ENCODE results near the gene ARGLU1.
"Not testable (repeated sequence)": the region's sequence is repeated elsewhere in the genome, so short reads cannot be mapped to it uniquely, and the experiment has no call there.

The ARGLU1 gene

DNA sequence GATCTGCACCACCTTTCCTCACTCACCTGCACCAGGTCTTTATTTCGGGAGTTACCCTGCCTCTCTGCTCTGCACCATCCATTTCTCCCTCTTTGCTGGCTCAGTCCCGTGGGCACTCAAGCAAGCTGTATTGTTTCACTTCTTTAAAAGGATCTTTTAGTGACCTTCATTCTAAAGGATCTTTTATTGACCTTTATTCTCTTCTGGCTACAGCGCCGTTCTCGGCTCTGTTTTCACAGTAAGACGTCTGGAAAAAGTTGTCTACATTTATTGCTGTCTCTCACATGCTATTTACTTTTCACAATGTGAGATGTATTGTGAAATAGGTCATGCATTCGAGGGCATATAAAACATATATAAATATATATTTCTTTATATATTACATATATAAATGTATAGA, 35.6 kb upstream of the ARGLU1 start:
- no peaks in the 10 kb centered on the region for H3K9me3 ChIP-seq (ENCODE audit: control insufficient read depth, insufficient read depth, low read length)
- no peak overlapping the region for H3K4me3 ChIP-seq (ENCODE audit: low read length)
- H3K79me2 ChIP-seq (ENCODE audit: control insufficient read depth, low read length), result no peaks in the 10 kb centered on the region
- H3K36me3 ChIP-seq (ENCODE audit: control insufficient read depth, low read length), result no peaks in the 10 kb centered on the region
- no peaks in the 10 kb centered on the region for H3K4me1 ChIP-seq (ENCODE audit: control insufficient read depth, low read length)
- no peak overlapping the region for H3K4me2 ChIP-seq (ENCODE audit: low read length)
- H3F3A ChIP-seq (ENCODE audit: control insufficient read depth, insufficient read depth), result no peaks in the 10 kb centered on the region
- no peaks in the 10 kb centered on the region for H3K27me3 ChIP-seq (ENCODE audit: control insufficient read depth, low read length)
- TF ChIP-seq EZH2phosphoT487 (IDR thresholded peaks at IDR 0.05; ENCODE audit: borderline replicate concordance, low read length), result no peak
- TF ChIP-seq, protein P1, sequence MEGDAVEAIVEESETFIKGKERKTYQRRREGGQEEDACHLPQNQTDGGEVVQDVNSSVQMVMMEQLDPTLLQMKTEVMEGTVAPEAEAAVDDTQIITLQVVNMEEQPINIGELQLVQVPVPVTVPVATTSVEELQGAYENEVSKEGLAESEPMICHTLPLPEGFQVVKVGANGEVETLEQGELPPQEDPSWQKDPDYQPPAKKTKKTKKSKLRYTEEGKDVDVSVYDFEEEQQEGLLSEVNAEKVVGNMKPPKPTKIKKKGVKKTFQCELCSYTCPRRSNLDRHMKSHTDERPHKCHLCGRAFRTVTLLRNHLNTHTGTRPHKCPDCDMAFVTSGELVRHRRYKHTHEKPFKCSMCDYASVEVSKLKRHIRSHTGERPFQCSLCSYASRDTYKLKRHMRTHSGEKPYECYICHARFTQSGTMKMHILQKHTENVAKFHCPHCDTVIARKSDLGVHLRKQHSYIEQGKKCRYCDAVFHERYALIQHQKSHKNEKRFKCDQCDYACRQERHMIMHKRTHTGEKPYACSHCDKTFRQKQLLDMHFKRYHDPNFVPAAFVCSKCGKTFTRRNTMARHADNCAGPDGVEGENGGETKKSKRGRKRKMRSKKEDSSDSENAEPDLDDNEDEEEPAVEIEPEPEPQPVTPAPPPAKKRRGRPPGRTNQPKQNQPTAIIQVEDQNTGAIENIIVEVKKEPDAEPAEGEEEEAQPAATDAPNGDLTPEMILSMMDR (IDR thresholded peaks at IDR 0.05; ENCODE audit: low read depth, low read length, poor library complexity, severe bottlenecking), result no peak
- no peak overlapping the region for H3K27ac ChIP-seq (ENCODE audit: low read depth, low read length)
- no peaks in the 10 kb centered on the region for H4K20me1 ChIP-seq (ENCODE audit: control insufficient read depth, insufficient read depth, low read depth, low read length)
- H3K9me2 ChIP-seq (replicated peaks; ENCODE audit: control insufficient read depth, low read length), result no peaks in the 10 kb centered on the region

DNA sequence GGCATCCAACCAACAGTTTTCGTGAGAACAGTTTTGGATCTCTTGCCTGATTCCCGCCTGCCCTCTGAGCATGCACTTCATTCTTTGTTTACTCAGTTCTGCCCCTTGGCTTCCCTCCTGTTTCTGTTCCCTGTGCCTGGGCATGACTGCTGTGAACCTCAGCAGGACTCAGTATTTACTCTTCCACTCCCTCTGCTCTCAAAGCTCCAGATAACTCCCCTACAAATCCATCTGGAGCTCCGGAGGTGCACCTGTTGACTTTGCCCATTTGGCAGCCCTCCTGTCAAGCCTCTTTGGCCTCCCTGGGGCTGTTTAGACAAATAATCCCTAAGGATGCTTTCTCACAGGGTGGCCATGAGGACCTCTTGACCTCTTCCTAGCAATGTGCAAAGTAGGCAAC, 34.2 kb upstream of the ARGLU1 start:
- Histone ChIP-seq H3F3A (ENCODE audit: control insufficient read depth, insufficient read depth) (no peaks in the 10 kb centered on the region), H3K36me3 (ENCODE audit: control insufficient read depth, low read length) (no peaks in the 10 kb centered on the region), H3K9me3 (ENCODE audit: control insufficient read depth, insufficient read depth, low read length) (no peaks in the 10 kb centered on the region), H3K27me3 (ENCODE audit: control insufficient read depth, low read length) (no peaks in the 10 kb centered on the region), H3K4me3 (ENCODE audit: low read length) (no peak overlapping the region), H3K9me2 (replicated peaks; ENCODE audit: control insufficient read depth, low read length) (no peaks in the 10 kb centered on the region), H3K79me2 (ENCODE audit: control insufficient read depth, low read length) (no peaks in the 10 kb centered on the region), H4K20me1 (ENCODE audit: control insufficient read depth, insufficient read depth, low read depth, low read length) (no peaks in the 10 kb centered on the region), H3K4me2 (ENCODE audit: low read length) (no peak overlapping the region), H3K4me1 (ENCODE audit: control insufficient read depth, low read length) (no peaks in the 10 kb centered on the region), H3K27ac (ENCODE audit: low read depth, low read length) (no peak overlapping the region)
- TF ChIP-seq EZH2phosphoT487 (IDR thresholded peaks at IDR 0.05; ENCODE audit: borderline replicate concordance, low read length), result no peak
- TF ChIP-seq, protein P1 (IDR thresholded peaks at IDR 0.05; ENCODE audit: low read depth, low read length, poor library complexity, severe bottlenecking), result no peak

DNA sequence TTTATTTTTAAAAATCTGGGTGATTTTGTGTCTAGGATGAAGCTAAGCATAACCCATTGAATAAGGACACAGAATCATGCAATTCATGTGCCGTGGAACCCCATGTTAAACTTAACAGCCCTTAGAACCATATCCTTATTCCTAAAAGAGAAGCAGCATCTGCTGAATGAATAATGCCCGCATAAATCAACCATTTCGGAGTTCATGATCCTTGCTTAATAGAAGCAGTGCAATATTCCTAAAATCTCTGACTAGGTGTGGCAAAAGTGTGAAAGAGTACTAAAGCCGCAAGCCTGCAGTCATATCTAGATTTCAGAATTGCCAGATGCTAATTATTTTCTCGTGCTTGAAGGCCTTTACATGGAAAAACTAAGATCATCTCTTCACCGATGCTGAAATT, 33.6 kb upstream of the ARGLU1 start:
- Histone ChIP-seq H3K4me1 (ENCODE audit: control insufficient read depth, low read length) (no peaks in the 10 kb centered on the region), H3K4me2 (ENCODE audit: low read length) (no peak overlapping the region), H3K36me3 (ENCODE audit: control insufficient read depth, low read length) (no peaks in the 10 kb centered on the region), H3K9me3 (ENCODE audit: control insufficient read depth, insufficient read depth, low read length) (no peaks in the 10 kb centered on the region), H3K27ac (ENCODE audit: low read depth, low read length) (no peak overlapping the region), H3F3A (ENCODE audit: control insufficient read depth, insufficient read depth) (no peaks in the 10 kb centered on the region), H3K9me2 (replicated peaks; ENCODE audit: control insufficient read depth, low read length) (no peaks in the 10 kb centered on the region), H4K20me1 (ENCODE audit: control insufficient read depth, insufficient read depth, low read depth, low read length) (no peaks in the 10 kb centered on the region), H3K79me2 (ENCODE audit: control insufficient read depth, low read length) (no peaks in the 10 kb centered on the region), H3K27me3 (ENCODE audit: control insufficient read depth, low read length) (no peaks in the 10 kb centered on the region), H3K4me3 (ENCODE audit: low read length) (no peak overlapping the region)
- TF ChIP-seq, protein P1 (IDR thresholded peaks at IDR 0.05; ENCODE audit: low read depth, low read length, poor library complexity, severe bottlenecking), result no peak
- TF ChIP-seq EZH2phosphoT487 (IDR thresholded peaks at IDR 0.05; ENCODE audit: borderline replicate concordance, low read length), result no peak

DNA sequence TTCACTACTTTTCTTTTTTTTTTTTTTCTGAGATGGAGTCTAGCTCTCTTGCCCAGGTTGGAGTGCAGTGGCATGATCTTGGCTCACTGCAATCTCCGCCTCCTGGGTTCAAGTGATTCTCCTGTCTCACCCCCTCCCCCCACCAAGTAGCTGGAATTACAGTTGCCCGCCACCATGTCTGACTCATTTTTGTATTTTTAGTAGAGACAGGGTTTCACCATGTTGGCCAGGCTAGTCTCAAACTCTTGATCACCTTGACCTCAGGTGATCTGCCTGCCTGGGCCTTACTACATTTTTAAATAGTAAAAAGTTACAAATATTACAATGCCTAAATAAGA, 32.8 kb upstream of the ARGLU1 start:
- not testable (repeated sequence) for H3K4me3 ChIP-seq (ENCODE audit: low read length); H3K4me1 ChIP-seq (ENCODE audit: control insufficient read depth, low read length); H3K36me3 ChIP-seq (ENCODE audit: control insufficient read depth, low read length); H3K9me2 ChIP-seq (replicated peaks; ENCODE audit: control insufficient read depth, low read length); H3K27me3 ChIP-seq (ENCODE audit: control insufficient read depth, low read length); H3F3A ChIP-seq (ENCODE audit: control insufficient read depth, insufficient read depth); H3K9me3 ChIP-seq (ENCODE audit: control insufficient read depth, insufficient read depth, low read length); H3K4me2 ChIP-seq (ENCODE audit: low read length); H4K20me1 ChIP-seq (ENCODE audit: control insufficient read depth, insufficient read depth, low read depth, low read length); H3K79me2 ChIP-seq (ENCODE audit: control insufficient read depth, low read length); H3K27ac ChIP-seq (ENCODE audit: low read depth, low read length)

Data from DOHH2 (cell line).